Loucy (cell line): ENCODE measurements around the gene OR52E4.

ENCODE experiments used
- H2AFZ ChIP-seq: fragments of 200-600 bp; sonication (generic); 2 replicates; pipeline ENCODE4 v1.6.0; 2016; ENCODE audit warnings: antibody characterized with exemption, mild to moderate bottlenecking, low read length, moderate library complexity
- H3F3A ChIP-seq: fragments of 200-600 bp; 2 replicates; pipeline ENCODE4 v1.6.0; 2016; ENCODE audit warnings: antibody characterized with exemption, low read depth, mild to moderate bottlenecking
- H3K27me3 ChIP-seq: fragments of 200-600 bp; sonication (generic); 2 replicates; pipeline ENCODE4 v1.6.1; 2014; ENCODE audit warnings: low read length, mild to moderate bottlenecking; ENCODE audit not compliant: insufficient read depth, poor library complexity, severe bottlenecking
- H3K36me3 ChIP-seq: fragments of 200-600 bp; sonication (generic); 2 replicates; pipeline ENCODE4 v1.6.1; 2016; ENCODE audit warnings: low read length; ENCODE audit not compliant: insufficient read depth
- H3K4me1 ChIP-seq: fragments of 200-600 bp; sonication (generic); 2 replicates; pipeline ENCODE4 v1.5.1; 2014; ENCODE audit warnings: low read length, mild to moderate bottlenecking; ENCODE audit not compliant: insufficient read depth, poor library complexity, severe bottlenecking
- H3K4me2 ChIP-seq: fragments of 200-600 bp; sonication (generic); 2 replicates; pipeline ENCODE4 v1.6.0; 2014; ENCODE audit warnings: antibody characterized with exemption, low read length, low read depth, mild to moderate bottlenecking; ENCODE audit not compliant: poor library complexity, severe bottlenecking
- H3K4me3 ChIP-seq: fragments of 200-600 bp; sonication (generic); 2 replicates; pipeline ENCODE4 v1.5.1; 2014; ENCODE audit warnings: low read length, mild to moderate bottlenecking, mixed read lengths; ENCODE audit not compliant: poor library complexity, severe bottlenecking
- H3K79me2 ChIP-seq: fragments of 200-600 bp; sonication (generic); 2 replicates; pipeline ENCODE4 v1.6.1; 2014; ENCODE audit warnings: low read length; ENCODE audit not compliant: insufficient read depth
- H3K9ac ChIP-seq: fragments of 200-600 bp; sonication (generic); 2 replicates; pipeline ENCODE4 v1.6.0; 2014; ENCODE audit warnings: mild to moderate bottlenecking, low read depth, low read length, moderate library complexity; ENCODE audit not compliant: poor library complexity, severe bottlenecking
- H3K9me2 ChIP-seq: fragments of 200-600 bp; sonication (generic); replicated peaks from 2 replicates; pipeline ENCODE4 v1.6.1; 2016; ENCODE audit warnings: low read depth, low read length, mixed read lengths
- H3K9me3 ChIP-seq: fragments of 200-600 bp; sonication (generic); 2 replicates; pipeline ENCODE4 v1.6.1; 2014; ENCODE audit warnings: mild to moderate bottlenecking, antibody characterized with exemption, low read length, low read depth; ENCODE audit not compliant: insufficient read depth
- H4K20me1 ChIP-seq: fragments of 200-600 bp; sonication (generic); 2 replicates; pipeline ENCODE4 v1.6.0; 2014; ENCODE audit warnings: antibody characterized with exemption, low read length, mild to moderate bottlenecking; ENCODE audit not compliant: insufficient read depth, poor library complexity, severe bottlenecking
- CTCF ChIP-seq: fragments of 200-600 bp; sonication (generic); conservative IDR thresholded peaks from 2 replicates; pipeline ENCODE4 v1.5.1; 2014; ENCODE audit warnings: mild to moderate bottlenecking, antibody characterized with exemption, low read length
- EZH2phosphoT487 ChIP-seq: fragments of 200-600 bp; IDR thresholded peaks from 2 replicates; pipeline ENCODE4 v1.6.1; 2018; ENCODE audit warnings: antibody characterized with exemption, mild to moderate bottlenecking, moderate library complexity, borderline replicate concordance

The OR52E4 gene

GRCh38 chr11:5932671-5933070 lies 52.2 kb downstream of the OR52E4 start:
- Histone ChIP-seq H3F3A (no peaks in the 10 kb centered on the region), H3K9me3 (no peaks in the 10 kb centered on the region; the same call in 1 of the 2 replicates), H3K79me2 (no peaks in the 10 kb centered on the region), H3K4me1 (no peaks in the 10 kb centered on the region), H4K20me1 (no peaks in the 10 kb centered on the region), H3K9me2 (no peaks in the 10 kb centered on the region), H3K4me2 (no peak overlapping the region), H2AFZ (no peak overlapping the region), H3K36me3 (no peaks in the 10 kb centered on the region), H3K27me3 (no peaks in the 10 kb centered on the region), H3K4me3 (no peak overlapping the region), H3K9ac (no peak overlapping the region)
- no peak for TF ChIP-seq EZH2phosphoT487
- TF ChIP-seq CTCF, result no peak

GRCh38 chr11:5933116-5933515 lies 52.7 kb downstream of the OR52E4 start:
- Histone ChIP-seq H3K4me2 (no peak overlapping the region), H3K36me3 (no peaks in the 10 kb centered on the region), H3K27me3 (no peaks in the 10 kb centered on the region), H4K20me1 (no peaks in the 10 kb centered on the region), H2AFZ (no peak overlapping the region), H3K9me3 (no peaks in the 10 kb centered on the region; the same call in 1 of the 2 replicates), H3K9ac (no peak overlapping the region), H3K4me3 (no peak overlapping the region), H3K79me2 (no peaks in the 10 kb centered on the region), H3K4me1 (no peaks in the 10 kb centered on the region), H3K9me2 (no peaks in the 10 kb centered on the region), H3F3A (no peaks in the 10 kb centered on the region)
- TF ChIP-seq EZH2phosphoT487 (no peak), CTCF (no peak)
